HEK293T (cell line): ENCODE measurements around the gene ISCU.

ENCODE experiments used
- BHLHE40 ChIP-seq: fragments of 450-650 bp; IDR thresholded peaks from 2 replicates; pipeline ENCODE4 v1.6.1; 2016; ENCODE audit warnings: mild to moderate bottlenecking, moderate library complexity, borderline replicate concordance
- CTBP1 ChIP-seq: fragments of 450-650 bp; IDR thresholded peaks from 2 replicates; pipeline ENCODE4 v1.6.1; 2016; ENCODE audit warnings: borderline replicate concordance
- ELF4 ChIP-seq: fragments of 450-650 bp; IDR thresholded peaks from 2 replicates; pipeline ENCODE4 v1.6.1; 2017; ENCODE audit warnings: antibody characterized with exemption
- FOXA1 ChIP-seq: fragments of 450-650 bp; IDR thresholded peaks from 2 replicates; pipeline ENCODE4 v1.6.1; 2016; ENCODE audit warnings: mild to moderate bottlenecking
- FOXK2 ChIP-seq: fragments of 450-650 bp; IDR thresholded peaks from 2 replicates; pipeline ENCODE4 v1.6.1; 2016; ENCODE audit warnings: mild to moderate bottlenecking
- FOXM1 ChIP-seq: fragments of 450-650 bp; IDR thresholded peaks from 2 replicates; pipeline ENCODE4 v1.6.1; 2017; ENCODE audit warnings: mild to moderate bottlenecking, borderline replicate concordance
- NFRKB ChIP-seq: fragments of 450-650 bp; IDR thresholded peaks from 2 replicates; pipeline ENCODE4 v1.6.1; 2016; ENCODE audit warnings: mild to moderate bottlenecking, moderate library complexity
- SP1 ChIP-seq: fragments of 450-650 bp; IDR thresholded peaks from 2 replicates; pipeline ENCODE4 v1.6.1; 2017
- ZNF384 ChIP-seq: fragments of 450-650 bp; IDR thresholded peaks from 2 replicates; pipeline ENCODE4 v1.6.1; 2016

DNA sequence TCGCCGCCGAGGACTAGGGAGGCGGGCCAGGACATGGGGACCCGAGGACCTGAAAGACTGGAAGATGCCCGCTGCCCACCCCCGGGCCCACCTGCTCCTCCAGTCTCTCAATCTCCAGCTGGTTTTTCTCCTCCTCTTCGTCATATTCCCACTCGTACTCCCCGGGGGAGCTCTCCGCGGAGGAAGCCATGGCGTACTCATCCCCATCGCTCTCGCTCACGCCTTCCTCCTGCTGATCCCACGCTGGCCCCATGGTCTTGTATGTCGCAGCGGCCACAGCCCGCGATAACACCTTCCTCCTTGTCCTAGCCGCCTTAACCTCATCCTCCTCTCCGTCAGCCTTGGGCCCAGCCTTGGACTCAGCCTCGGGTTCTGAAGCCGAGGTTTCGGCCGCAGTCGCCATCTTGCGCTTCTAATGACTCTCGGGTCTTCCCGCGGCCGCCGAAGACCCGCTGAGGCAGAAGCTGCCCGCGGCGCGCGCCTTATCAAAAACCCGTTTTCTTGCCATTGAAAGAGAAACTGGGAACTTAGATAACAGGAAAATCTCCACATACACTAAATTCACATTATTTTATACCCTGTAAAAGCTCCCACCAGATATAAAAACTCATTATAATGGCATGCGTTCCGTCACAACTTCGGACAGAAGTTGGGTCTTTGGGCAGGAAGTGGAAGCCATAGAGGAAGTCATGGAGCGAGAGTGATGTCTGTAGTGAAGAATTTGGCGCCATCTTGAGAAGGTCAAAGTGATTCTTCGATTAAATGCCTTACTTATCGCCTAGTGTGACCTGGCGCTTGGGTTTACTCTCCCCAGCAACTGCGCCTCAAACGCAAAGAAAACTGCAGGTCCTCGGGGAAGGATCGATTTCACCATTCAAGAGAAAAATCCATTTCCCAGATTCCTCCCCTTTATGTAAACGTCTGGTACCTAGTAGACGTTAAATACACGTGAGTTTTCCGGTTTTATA, 1.4 kb upstream of the ISCU start, which contains the start of gene SART3:
- TF ChIP-seq BHLHE40 (no peak), ELF4 (peak; percentile 78), FOXK2 (no peak), SP1 (no peak), FOXA1 (no peak), FOXM1 (no peak), ZNF384 (no peak), CTBP1 (no peak), NFRKB (peak; percentile 97)
